Glomerular visceral epithelial cell (primary cell): ENCODE measurements around the gene MRPS11.
"Not testable (repeated sequence)": the region's sequence is repeated elsewhere in the genome, so short reads cannot be mapped to it uniquely, and the experiment has no call there.

Source experiments
- DNase-seq: peaks from one replicate; pipeline ENCODE4 v3.0.0-alpha.2; 2016; ENCODE audit errors: extremely low spot score

The MRPS11 gene

DNA sequence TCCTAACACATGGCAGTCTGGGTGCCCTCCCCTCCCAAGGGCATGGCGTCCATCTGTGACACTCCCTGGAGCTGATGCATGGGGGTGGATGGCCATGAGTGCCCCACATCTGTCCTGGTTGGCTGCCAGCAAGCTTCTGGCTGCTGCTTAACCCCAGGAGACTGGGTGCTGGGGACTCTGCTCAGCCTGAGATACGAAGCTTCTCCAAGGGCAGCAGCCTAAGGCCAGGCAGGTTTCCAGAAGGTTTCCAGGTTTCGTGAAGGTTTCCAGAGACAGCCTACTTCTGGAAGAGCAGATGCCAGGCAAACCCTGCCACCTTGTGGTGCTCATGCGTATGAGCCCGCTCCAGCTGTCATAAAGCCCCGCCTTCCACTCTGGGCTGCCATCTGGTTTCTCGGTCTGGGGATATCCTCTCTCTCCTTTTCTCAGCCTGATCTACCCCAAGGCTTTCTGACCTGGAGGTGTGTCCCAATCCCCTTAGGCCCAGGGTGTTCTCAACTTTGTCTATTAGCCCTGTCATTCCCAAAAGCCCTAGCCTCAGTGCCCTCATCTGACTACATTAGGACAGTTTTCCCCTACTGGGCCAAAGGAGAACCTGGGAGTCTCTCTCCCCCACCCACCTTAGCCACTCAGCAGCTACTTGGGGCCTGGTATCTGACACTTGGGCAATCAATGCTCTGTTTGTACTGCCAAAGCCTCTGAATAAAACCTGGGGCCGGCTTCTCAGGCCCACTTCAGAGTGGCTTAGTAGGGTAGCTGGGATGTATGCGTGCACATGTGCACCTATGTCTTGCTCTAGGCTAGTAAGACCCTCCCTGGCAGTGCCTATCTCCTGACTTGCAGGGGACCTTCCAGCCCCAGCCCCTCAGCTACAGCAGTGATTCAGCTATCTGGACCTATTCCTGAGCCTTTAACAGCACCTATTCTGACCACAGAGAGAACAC lies 12.4 kb upstream of the MRPS11 start:
- DNase-seq: peak; percentile 73

DNA sequence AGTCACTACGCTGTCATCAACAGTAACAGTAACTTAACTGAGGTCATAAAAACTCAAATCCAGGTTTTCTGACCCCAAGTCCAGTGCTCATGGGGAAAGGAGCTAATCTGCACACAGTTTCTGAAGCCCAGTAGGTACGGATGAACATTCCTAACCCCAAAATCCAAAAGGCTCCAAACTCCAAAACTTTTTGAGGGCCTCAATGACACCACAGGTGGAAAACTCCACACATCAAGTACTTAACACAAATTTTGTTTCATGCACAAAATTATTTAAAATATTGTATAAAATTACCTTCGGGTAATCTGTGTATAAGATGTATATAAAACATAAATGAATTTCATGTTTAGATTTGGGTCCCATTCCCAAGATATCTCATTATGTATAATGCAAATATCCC lies 10.8 kb upstream of the MRPS11 start:
- DNase-seq: no peak

DNA sequence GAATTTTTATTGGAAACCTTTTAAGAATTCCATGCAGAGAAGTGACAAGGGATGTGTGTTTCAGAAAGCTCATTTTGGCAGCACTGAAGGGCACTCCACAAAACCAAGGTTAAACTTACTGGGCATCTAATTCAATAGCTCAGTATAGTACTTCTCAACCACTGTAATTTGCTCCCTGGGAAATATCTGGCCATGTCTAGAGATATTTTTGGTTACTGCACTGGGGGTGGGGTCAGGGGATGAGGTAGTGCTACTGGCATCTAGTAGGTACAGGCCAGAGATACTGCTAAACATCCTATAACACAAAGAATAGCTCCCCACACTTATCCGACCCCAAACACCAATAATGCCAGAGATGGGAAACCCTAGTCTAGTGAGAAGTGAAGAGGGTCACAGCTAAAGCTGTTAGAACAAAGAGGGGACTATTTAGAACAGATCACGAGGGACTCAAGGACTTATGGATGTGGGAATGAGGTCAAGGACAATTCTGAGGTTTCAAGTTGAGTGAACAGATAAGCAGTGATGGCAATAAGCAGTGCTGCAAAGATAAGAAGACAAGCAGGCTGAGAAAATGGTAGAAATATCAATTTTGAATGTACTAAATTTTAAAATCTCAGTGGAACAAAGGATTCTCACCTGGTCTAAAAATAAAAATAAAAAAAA lies 3.5 kb upstream of the MRPS11 start:
- no peak for DNase-seq

DNA sequence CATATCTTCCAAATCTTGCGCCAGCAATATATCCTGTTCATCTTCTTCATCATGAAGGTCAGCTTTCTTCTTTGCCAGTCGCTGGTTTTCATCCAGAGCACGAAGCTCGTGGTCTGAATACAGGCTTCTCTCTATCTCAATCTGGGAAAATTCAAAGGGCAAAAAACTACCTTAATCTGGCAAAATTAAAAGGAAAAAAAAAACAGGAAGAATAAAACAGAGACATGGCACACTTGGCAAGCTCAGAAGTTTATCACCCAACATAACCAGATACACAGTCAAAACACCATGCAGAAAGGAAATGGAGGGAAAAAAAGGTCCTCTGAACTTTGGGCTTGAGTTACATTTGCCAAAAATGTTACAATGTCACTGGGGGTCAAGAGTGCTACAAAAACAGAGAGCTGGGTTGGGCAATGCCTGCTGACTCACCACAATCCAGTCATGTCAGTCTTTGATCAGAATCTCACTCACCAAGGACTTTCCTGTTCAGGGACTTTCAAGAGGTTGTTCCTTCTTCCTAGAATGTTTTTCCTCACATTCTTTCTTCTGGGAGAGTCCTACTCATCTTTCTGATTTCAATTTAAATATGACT lies 1.8 kb upstream of the MRPS11 start:
- peak; percentile 17 for DNase-seq

DNA sequence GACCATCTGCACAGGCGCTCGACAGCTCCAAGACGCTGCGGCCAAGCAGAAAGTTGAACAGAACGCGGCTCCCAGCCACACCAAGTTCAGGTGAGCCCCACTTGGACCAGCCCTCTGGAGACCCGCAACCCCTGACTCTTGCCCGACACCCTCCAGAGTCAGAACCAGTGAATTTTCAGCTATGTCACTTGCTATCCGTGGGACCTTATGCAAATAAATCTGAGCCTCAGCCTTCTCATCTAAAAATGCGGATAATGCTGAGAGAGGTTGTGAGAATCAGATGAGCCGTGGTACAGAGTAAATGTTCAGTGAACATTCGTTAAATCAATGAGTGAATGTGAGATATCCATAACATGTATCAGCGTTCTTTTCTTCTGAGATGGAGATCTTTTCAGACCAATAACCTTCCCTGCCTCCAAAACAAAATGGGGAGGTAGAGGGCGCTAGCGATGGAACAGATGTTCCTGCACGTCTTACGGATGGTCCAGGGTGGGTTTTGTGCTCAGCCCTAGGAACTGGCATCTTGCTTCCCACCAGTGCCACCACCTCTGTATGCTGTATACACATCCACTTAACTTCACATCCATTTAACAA lies 524 bp downstream of the MRPS11 start:
- no peak for DNase-seq

DNA sequence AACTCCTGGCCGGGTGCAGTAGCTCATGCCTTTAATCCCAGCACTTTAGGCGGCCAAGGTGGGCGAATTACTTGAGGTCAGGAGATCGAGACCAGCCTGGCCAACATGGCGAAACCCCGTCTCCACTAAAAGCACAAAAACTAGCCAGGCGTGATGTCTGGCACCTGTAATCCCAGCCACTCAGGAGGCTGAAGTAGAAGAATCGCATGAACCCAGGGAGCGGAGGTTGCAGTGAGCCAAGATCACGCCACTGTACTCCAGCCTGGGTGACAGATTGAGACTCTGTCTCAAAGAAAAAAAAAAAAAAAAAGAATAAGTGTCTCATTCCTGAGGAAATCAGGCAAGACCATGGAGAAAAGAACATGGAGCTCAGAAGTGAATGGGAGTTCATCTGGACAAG lies 1.2 kb downstream of the MRPS11 start:
- not testable (repeated sequence) for DNase-seq

DNA sequence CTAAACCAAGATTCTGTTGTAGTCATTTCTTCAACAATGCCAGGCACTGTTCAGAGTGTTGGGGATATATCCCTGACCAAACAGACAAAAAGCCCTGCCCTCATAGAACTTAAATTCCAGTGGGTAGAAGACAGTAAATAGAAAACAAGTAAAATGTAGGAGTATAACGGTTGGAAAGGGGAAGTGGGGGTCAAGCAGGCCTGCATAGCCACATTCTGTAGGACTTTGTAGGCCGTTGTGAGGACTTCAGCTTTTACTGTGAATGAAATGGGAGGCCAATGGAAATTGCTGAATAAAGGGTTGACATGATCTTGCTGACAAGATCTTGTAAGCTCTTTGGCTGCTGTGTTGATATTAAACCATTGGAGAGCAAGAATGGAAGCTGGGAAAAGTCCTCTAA lies 1.8 kb downstream of the MRPS11 start:
- DNase-seq: no peak

DNA sequence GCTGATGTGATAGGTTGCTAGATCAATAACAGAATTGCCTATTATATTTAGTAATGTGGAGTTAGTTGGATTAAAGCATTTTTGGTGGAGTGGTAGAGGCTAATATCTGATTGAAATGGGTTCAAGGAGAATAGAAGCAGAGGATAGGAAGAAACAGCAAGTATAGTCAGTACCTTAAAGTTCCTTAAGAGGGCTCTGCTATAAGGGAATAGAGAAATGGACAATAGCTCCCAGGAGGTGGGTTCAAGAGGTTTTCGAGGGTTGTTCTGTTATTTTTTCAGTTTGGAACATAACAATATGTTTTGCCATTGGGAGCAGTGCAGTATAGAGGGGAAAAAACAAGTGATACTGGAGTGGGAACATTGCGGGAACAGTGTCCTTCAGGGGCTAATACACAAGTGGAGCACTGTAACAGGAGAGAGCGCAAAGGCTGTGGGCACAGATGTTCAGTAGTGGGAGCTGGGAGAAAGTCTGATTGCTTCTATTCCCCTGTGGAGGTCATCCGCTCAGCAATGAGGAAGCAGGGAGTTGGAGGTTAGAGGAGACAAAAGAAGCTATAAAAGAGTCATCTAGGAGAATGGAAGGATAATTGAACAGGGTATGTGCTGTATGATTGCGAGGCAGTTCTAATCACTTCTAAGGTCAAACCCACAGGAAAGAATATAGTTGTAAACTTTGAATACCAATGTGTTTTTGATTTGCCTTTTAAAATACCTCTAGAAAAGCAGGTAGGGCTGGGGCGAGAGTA lies 3.3 kb downstream of the MRPS11 start:
- no peak for DNase-seq

DNA sequence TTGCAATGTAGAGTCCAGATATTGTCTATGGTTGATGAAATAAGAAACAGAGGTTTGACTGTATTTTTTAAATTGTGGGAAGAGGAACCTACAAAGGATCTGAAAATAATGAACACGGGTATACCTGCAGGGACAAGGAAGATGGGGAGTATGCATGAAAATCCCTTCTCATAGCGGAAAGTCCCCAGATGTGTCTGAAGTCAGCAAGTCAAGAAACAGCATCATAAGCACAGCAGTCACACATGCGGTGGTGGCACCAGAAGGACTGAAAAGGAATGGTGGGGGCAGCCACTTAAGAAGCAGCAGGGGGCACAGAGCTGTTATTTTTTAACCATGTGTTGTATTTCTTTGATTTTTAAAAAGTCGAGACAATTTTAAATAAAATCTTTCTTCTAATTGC lies 4.7 kb downstream of the MRPS11 start:
- no peak for DNase-seq

DNA sequence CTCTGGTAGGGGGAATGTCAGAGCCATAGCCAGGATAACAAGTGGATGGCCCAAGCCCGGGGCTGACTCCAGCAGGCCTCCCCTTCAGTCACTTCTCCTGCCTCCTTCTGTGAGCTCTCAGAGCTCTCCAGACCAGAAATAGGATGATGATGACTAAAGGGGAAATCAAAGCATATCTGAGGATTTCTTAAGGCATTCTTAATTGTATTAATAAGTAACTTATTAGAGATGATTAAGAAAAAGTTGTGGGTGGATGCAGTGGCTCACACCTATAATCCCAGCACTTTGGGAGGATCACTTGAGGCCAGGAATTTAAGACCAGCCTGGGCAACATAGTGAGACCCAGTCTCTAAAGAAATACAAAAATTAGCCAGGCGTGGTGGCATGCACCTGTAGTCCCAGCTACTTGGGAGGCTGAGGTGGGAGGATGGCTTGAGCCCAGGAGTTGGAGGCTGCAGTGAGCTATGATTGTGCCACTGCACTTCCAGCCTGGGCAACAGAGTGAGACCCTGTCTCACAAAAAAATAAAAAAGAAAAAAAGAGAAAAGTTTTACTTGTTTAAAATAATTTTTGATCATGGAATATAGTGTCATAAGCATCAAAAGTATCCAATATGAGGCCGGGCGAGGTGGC lies 6.3 kb downstream of the MRPS11 start:
- DNase-seq: peak; percentile 30

DNA sequence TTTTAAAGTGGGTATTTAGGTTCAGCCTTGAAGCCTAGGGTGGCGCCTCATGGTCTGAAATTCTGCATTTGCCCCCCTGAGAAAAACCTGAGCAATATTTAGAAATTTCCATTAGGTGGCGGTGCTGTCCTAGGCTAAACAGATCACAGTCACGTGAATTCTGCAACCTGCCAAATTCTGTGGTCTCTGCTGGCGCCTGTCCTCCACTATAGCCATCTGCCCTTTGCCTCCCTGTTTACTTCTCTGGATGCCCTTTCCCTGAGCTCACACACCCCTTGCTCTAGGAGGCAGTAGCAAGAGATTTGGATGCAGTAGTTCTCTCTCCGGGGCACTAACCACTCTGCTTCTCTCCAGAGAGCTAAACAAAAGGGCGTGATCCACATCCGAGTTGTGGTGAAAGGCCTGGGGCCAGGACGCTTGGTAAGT lies 9.1 kb downstream of the MRPS11 start:
- peak; percentile 25 for DNase-seq

DNA sequence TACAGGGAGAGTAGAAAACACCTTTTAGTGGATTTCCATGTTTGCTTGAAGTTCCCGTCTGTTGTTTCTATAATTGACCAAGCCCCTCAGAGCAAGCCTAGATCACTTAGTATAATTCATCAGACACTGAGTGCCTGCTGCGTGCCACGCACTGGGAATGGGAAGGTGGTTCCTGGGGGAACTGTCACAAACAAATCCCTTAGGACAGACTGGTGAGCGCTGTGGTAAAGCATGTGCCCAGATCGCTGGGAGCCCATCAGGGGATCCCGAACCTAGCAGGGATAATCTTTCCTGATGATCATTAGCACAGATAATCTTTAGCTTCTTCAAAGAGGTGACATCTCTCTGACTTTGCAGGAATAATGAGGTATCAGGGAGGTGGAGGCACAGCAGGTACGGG lies 9.6 kb downstream of the MRPS11 start:
- no peak for DNase-seq

DNA sequence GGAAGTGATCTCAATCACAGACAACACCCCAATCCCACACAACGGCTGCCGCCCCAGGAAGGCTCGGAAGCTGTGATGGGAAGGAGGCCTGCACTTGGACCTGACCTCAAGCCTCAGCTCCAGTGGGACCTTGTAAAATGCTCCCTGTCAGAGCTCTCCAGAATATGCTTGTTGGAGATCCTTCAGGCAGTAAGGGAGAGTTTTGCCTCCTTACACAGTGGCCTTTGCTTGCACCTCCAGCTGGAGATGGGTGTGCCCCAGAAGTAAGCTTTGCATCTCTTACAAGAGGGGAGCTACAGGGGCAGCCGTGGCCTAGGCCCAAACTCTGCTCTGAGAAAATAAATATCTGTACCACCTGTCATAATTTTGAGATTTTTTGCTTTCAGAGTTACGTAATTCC lies 10.4 kb downstream of the MRPS11 start:
- DNase-seq: no peak

DNA sequence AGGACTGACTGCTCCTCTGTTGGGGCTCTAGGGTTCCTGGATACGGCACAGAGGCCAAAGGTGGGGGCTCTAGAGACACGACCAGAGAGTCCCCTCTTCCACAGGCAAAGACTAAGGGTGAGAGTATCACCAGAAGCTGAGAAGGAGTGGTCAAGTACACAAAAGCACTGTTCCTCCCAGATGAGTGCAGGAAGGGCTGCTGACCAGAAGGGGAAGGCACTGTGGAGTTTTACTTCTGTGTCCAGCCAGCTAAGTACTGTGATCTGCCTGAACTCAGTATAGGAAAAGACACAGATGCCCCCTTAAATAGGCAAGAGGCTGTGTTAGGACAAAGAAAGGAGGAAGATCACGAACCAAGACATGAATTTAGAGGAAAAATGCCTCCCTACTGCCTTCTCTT lies 11.7 kb downstream of the MRPS11 start:
- DNase-seq: no peak

DNA sequence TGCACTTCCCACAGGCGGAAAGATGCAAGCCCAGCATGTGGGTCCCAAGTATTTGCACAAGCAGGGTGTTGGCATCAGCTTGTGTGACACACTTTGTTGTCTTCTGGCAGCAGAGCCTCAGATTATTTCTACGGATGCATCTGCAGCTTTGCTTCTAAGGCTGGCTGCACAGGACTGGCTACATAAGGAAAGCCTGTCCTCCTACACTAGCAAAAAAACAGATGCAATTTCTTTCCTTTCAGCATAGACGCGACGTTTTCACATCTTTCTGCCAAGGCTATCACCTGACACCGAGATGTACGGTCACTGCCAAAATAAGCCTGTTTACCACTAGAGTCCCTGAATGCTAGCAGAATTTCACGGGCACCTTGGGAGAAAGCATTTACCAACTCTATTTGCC lies 13.5 kb downstream of the MRPS11 start:
- no peak for DNase-seq

DNA sequence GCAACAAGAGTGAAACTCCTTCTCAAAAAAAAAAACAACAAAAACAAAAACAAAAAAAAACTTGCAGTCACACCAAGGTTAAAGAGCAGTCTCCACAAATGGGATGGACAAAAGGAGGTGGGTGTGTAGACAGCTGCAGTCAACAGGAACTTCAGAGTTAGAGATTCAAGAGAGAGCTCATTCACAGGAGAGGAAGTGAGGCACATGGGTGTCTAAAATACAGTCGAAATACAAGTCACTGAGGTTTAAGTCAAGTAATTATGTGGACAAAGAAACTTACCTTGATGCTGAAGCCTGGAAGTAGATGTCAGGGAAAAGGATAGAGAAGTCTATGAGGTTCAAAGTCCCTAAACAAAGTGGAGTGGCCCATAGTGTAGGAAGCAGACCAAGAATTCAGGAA lies 14.8 kb downstream of the MRPS11 start:
- no peak for DNase-seq

DNA sequence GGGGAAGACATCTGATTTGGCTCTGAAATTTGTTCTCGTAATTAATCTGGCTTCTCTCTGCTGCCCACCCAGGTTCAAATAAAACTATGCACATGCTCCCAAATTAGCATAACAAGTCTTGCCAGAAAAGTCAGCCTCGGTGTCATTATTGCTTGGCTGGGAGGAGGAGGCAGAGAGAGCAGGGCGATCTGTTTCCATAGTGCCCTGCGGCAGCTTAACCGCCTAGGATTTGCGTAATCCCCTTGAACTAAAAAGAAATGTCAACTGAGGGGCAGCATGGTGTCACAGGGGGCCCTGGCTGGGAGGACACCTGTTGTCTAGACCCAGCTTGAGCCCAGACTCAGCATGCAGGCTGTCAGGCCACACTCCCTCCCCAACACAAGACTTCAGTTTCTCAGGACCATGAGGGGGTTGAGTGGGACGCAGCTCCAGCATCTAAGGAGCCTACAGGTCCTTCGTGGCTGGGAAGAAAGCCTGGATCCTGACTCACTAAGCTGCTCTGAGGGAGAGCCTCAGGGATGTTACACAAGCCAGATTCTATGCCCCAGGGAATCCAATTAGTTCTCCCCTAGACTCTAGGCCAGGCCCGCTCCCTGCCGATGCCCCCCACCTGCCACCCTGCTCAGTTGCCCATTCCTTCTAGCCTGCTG lies 17.3 kb downstream of the MRPS11 start:
- no peak for DNase-seq

DNA sequence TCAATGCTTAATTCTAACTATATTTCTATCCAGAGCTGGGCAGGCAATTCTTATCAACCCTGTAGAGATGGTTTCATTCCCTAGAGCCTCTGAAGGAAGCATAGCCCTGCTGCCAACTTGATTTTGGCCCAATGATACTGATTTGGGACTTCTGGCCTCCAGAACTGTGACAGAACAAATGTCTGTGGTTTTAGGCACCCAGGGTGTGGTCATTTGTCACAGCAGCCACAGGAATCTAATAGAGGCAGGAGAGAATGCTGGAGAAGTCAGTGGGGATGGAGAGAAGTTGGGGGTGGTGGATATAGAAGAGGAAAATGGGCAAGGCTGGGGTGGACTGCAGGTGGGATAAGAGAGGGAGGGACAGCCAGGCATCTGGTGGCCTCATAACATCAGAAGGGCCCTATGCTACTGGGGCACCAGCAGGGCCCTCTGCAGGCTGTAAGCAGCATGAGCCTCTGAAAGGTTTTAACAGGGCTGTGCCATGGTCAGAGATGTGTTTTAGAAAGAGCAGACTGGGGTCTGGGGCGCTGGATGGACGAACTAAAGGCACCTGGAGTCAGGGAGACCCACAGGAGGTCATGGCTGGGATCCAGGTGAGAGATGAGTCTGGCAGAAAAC lies 19.8 kb downstream of the MRPS11 start:
- no peak for DNase-seq

DNA sequence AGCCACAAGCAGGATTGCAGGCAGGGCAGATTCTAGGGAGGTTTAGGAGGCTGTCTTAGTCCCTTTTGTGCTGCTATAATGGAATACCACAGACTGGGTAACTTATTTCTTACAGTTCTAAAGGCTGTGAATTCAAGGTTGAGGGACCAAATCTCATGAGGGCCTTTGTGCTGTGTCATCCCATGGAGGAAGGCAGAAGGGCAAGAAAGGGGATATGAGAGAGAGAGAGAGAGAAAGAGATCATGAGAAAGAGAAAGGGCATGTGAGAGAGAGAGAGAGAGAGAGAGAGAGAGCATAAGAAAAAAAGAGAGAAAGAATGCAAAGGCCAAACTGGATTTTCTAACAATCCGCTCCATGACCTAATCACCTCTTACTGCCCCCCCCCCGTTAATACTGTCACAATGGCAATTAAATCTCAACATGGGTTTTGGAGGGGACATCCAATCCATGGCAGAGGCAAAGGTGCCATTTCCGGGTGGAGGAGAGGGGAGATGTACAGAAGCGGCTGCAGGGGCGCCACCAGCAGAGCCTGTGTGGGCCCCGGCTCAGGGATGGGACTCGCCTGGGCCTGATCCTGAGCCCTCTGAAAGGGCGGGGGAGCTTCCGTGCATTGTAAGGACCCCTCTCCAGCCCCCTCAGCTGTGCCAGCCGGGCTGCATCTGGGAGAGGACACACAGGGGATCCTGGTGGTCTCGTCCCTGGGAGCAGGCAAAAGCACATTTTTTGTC lies 20.5 kb downstream of the MRPS11 start:
- DNase-seq: no peak

DNA sequence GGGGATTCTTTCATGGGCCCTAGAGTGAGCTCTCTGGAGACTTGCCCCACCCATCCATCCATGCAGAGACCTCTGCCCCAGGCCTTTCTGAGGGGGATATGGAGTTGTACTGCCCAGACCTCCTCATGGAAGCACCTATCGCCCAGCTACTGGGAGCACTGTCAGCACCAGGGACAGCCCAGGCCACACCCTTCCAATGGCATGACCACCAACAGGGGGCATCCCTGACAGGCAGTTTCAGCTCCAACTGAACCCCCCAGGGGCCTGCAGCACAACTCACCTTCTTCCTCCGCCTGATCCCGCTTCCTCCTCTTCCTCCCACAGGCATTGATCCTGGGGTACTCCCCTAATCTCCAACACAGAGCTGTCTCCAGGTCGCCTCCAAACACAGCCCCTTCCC lies 21.8 kb downstream of the MRPS11 start:
- DNase-seq: no peak
